Suprapubic skin (tissue), 4 donors: ENCODE results near the gene TMEM170A.

Experiments used
- EP300 ChIP-seq: sonication (generic); formaldehyde crosslinking; IDR thresholded peaks from one replicate; pipeline ENCODE4 v1.6.1; 2017; ENCODE audit warnings: antibody characterized with exemption
- POLR2A ChIP-seq, 2 donors: fragments of 450-650 bp; IDR thresholded peaks; one replicate each; pipeline ENCODE4 v1.6.1; 2017; ENCODE audit warnings: antibody characterized with exemption in 2 of 2, mild to moderate bottlenecking in 2 of 2, moderate library complexity in 2 of 2
- POLR2AphosphoS5 ChIP-seq, 3 donors: sonication (generic); formaldehyde crosslinking; IDR thresholded peaks; one replicate each; pipeline ENCODE4 v1.6.1; 2017; ENCODE audit warnings: antibody characterized with exemption in 3 of 3
- TF ChIP-seq, protein P1 (sequence below), 2 donors: fragments of 200-600 bp in 1 of 2; fragments of 450-650 bp in 1 of 2; sonication (generic) in 1 of 2; IDR thresholded peaks; one replicate each; pipeline ENCODE4 v1.5.1; 2016 to 2019; ENCODE audit warnings: antibody characterized with exemption in 2 of 2, mild to moderate bottlenecking in 1 of 2, moderate library complexity in 1 of 2

DNA sequence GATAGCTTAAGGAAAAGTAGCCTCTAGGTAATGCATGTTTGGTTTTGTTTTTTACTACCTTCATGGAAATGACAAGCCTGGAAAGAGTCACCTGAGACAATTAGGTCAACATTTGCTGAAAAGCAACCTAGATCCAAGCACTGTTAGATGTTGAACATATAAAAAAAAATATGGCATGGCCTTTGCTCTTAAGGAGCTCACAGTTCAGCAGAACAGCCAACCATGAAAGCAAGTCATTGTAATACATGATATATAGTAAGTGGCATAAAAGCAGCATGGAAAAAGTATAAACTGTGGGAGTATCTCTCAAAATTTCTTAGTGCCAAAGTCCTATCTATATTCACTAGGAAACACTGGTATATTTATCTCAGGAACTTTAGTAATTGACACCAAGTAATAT, 62.8 kb downstream of the TMEM170A start:
- TF ChIP-seq, protein P1, sequence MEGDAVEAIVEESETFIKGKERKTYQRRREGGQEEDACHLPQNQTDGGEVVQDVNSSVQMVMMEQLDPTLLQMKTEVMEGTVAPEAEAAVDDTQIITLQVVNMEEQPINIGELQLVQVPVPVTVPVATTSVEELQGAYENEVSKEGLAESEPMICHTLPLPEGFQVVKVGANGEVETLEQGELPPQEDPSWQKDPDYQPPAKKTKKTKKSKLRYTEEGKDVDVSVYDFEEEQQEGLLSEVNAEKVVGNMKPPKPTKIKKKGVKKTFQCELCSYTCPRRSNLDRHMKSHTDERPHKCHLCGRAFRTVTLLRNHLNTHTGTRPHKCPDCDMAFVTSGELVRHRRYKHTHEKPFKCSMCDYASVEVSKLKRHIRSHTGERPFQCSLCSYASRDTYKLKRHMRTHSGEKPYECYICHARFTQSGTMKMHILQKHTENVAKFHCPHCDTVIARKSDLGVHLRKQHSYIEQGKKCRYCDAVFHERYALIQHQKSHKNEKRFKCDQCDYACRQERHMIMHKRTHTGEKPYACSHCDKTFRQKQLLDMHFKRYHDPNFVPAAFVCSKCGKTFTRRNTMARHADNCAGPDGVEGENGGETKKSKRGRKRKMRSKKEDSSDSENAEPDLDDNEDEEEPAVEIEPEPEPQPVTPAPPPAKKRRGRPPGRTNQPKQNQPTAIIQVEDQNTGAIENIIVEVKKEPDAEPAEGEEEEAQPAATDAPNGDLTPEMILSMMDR (IDR thresholded peaks at IDR 0.05), result no peak
- TF ChIP-seq POLR2A (IDR thresholded peaks at IDR 0.05) (no peak), EP300 (no peak), POLR2AphosphoS5 (IDR thresholded peaks at IDR 0.05) (no peak)
